VCaP (cell line): ENCODE measurements around the gene STK4.

Experiments used
- H3K27ac ChIP-seq: fragments of 450-650 bp; 2 replicates; pipeline ENCODE4 v1.5.1; 2017
- CTCF ChIP-seq: fragments of 450-650 bp; conservative IDR thresholded peaks from 2 replicates; pipeline ENCODE4 v1.5.1; 2017; ENCODE audit warnings: mild to moderate bottlenecking, moderate library complexity

Gene STK4

GRCh38 chr20:44966030-44966961 is at the start of gene STK4:
Gene STK4, plus strand, starts transcription at chr20:44966512. Its CDS starts 57 bp downstream, at chr20:44966569.
- peak within 1 kb of the TSS; percentile 77 for H3K27ac ChIP-seq

GRCh38 chr20:44916586-44916985 is 49.7 kb upstream of the STK4 start:
- TF ChIP-seq CTCF = no peak
- no peak overlapping the region for H3K27ac ChIP-seq

More at GRCh38 chr20:44966030-44966961, at the start of gene STK4:
- peak; percentile 74 for TF ChIP-seq CTCF

DNA sequence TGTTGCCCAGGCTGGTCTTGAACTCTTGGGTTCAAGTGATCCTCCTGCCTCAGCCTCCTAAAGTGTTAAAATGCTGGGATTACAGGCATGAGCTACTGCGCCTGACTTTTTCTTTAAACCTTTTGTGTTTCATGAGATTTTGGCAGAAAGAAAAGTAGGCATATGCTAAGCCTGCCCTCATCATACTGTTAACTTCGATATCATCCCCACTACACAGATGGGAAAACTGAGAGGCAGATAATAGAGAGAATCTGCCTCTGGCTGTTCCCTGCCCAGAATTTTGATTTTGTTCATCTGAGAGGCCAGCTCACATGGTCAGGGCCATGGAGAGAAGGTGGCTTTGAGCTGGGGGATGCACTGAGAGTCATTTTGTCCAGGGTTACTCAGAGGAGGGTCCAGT is 48.9 kb upstream of the STK4 start:
- H3K27ac ChIP-seq = no peak overlapping the region
- no peak for TF ChIP-seq CTCF

DNA sequence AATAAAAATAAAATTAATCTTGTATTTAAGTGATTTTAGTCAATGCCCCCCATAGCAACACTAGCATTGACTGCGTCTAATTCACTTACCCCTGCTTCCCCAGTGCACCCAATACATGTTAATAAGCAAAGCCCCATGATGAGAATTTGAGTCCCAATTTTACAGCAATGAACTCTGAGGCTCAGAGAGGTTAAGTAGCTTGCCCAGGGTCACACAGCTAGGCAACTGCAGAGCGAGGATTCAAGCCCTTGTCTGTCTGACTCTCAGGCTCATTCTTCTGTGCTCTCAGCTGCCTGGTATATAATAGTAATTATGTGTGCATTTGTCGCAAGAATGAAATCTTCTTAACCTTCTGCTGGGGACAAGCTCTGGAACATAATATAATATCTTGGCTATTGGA is 48.0 kb upstream of the STK4 start:
- no peak for TF ChIP-seq CTCF

DNA sequence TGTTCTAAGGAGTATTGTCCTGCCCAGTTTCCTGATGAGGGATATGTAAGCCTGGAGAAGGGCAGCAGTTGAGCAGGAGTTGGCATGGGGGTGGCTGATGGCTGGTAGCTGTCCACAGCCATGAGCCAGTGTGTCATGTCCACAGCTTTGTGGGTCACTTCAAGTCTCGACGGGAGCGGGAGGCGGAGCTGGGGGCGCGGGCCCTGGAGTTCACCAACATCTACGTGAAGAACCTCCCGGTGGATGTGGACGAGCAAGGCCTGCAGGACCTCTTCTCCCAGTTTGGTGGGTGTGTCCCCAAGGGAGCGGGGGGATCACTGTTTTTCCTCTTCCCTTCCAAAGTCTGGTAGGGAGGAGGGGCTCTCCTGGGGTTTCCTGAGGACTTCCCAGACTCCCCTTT is 47.6 kb upstream of the STK4 start:
- no peak for TF ChIP-seq CTCF
- no peak overlapping the region for H3K27ac ChIP-seq

More for the DNA sequence above, 48.0 kb upstream of the STK4 start:
- H3K27ac ChIP-seq = no peak overlapping the region

- H3K27ac ChIP-seq = no peak overlapping the region
- no peak for TF ChIP-seq CTCF
Measured at GRCh38 chr20:44921447-44921846, 44.9 kb upstream of the STK4 start.

- H3K27ac ChIP-seq = no peak overlapping the region
Measured at GRCh38 chr20:44924541-44924940, 41.8 kb upstream of the STK4 start.

More at GRCh38 chr20:44924541-44924940, 41.8 kb upstream of the STK4 start:
- TF ChIP-seq CTCF = no peak
